Esophagus muscularis mucosa (tissue), 3 donors: ENCODE measurements around the gene TGFBRAP1.

ENCODE experiments used
- POLR2A ChIP-seq: fragments of 450-650 bp; IDR thresholded peaks from one replicate; pipeline ENCODE4 v1.6.1; 2017; ENCODE audit warnings: antibody characterized with exemption, moderate library complexity, mild to moderate bottlenecking, low read depth
- POLR2AphosphoS5 ChIP-seq, 2 donors: sonication (generic); formaldehyde crosslinking; IDR thresholded peaks; one replicate each; pipeline ENCODE4 v1.6.1; 2017; ENCODE audit warnings: antibody characterized with exemption in 2 of 2
- TF ChIP-seq, protein P1 (sequence below), 3 experiments: fragments of 200-600 bp in 2 of 3; fragments of 450-650 bp in 1 of 3; sonication (generic) in 2 of 3; IDR thresholded peaks; one replicate each; pipeline ENCODE4 v1.5.1; 2017 to 2019; ENCODE audit warnings: antibody characterized with exemption in 3 of 3, mild to moderate bottlenecking in 2 of 3, moderate library complexity in 1 of 3

DNA sequence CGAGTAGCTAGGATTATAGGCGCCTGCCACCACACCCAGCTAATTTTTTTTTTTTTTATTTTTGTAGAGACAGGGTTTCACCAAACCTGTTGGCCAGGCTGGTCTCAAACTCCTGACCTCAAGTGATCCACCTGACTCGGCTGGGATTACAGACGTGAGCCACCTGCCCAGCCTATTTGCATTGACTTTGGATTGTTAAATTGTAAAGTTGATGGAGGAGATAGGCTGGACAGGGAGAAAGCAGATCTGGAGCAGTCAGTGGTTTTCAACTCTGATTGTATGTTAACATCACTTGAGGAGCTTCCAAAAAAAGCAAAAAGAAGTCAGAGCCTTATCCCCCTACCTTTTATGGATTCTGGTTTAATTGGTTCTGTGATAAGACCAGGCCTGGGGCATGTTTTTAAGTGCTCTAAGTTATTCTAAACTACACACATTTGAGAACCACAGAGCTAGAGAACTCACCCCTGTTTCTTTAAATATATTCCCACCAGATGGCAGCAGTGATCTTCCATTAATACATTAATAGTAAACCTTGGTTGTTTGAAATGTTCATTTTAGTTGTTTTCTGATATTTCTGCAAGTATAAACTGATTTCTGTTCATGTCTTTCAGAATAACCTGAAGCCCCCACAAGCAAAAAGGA lies 15.3 kb upstream of the TGFBRAP1 start:
- TF ChIP-seq POLR2AphosphoS5 (IDR thresholded peaks at IDR 0.05) = no peak
- TF ChIP-seq POLR2A = no peak
- TF ChIP-seq, protein P1, sequence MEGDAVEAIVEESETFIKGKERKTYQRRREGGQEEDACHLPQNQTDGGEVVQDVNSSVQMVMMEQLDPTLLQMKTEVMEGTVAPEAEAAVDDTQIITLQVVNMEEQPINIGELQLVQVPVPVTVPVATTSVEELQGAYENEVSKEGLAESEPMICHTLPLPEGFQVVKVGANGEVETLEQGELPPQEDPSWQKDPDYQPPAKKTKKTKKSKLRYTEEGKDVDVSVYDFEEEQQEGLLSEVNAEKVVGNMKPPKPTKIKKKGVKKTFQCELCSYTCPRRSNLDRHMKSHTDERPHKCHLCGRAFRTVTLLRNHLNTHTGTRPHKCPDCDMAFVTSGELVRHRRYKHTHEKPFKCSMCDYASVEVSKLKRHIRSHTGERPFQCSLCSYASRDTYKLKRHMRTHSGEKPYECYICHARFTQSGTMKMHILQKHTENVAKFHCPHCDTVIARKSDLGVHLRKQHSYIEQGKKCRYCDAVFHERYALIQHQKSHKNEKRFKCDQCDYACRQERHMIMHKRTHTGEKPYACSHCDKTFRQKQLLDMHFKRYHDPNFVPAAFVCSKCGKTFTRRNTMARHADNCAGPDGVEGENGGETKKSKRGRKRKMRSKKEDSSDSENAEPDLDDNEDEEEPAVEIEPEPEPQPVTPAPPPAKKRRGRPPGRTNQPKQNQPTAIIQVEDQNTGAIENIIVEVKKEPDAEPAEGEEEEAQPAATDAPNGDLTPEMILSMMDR (IDR thresholded peaks at IDR 0.05) = peak in 2 of 3 experiments; percentile 12 to 36
